GF-D8 (cell line): ENCODE measurements around the gene PDE1C.

Source experiments
- DNase-seq: peaks from one replicate; lab custom pipeline; 2025; lab: John Stamatoyannopoulos, UW

PDE1C gene

GRCh38 chr7:31991406-31991805 is 78.8 kb downstream of the PDE1C start:
- DNase-seq = no peak

- DNase-seq = no peak
Observed at GRCh38 chr7:31986878-31987518, 83.2 kb downstream of the PDE1C start.

GRCh38 chr7:31982962-31983361 is 87.2 kb downstream of the PDE1C start:
- no peak for DNase-seq

- no peak for DNase-seq
Observed at GRCh38 chr7:31981874-31982390, 88.3 kb downstream of the PDE1C start.

GRCh38 chr7:31979690-31980330 is 90.4 kb downstream of the PDE1C start:
- DNase-seq = no peak

- no peak for DNase-seq
Observed at GRCh38 chr7:31975546-31975945, 94.7 kb downstream of the PDE1C start.

GRCh38 chr7:31974351-31974750 is 95.9 kb downstream of the PDE1C start:
- no peak for DNase-seq

GRCh38 chr7:31971049-31971667 is 99.0 kb downstream of the PDE1C start:
- no peak for DNase-seq

GRCh38 chr7:31970501-31970900 is 99.7 kb downstream of the PDE1C start:
- DNase-seq = no peak

- no peak for DNase-seq
Observed at GRCh38 chr7:31963569-31964175, 106.5 kb downstream of the PDE1C start.

- no peak for DNase-seq
Observed at GRCh38 chr7:31962246-31962645, 108.0 kb downstream of the PDE1C start.

- DNase-seq = no peak
Observed at GRCh38 chr7:31958226-31958625, 112.0 kb downstream of the PDE1C start.

- no peak for DNase-seq
Observed at GRCh38 chr7:31957756-31958155, 112.5 kb downstream of the PDE1C start.

GRCh38 chr7:31957090-31957720 is 113.0 kb downstream of the PDE1C start:
- DNase-seq = no peak

- DNase-seq = no peak
Observed at GRCh38 chr7:31955641-31956040, 114.6 kb downstream of the PDE1C start.

- no peak for DNase-seq
Observed at GRCh38 chr7:31955021-31955420, 115.2 kb downstream of the PDE1C start.

GRCh38 chr7:31954500-31954899 is 115.7 kb downstream of the PDE1C start:
- DNase-seq = no peak

- DNase-seq = no peak
Observed at GRCh38 chr7:31953432-31953831, 116.8 kb downstream of the PDE1C start.

GRCh38 chr7:31950091-31950755 is 120.0 kb downstream of the PDE1C start:
- no peak for DNase-seq

GRCh38 chr7:31948029-31948428 is 122.2 kb downstream of the PDE1C start:
- DNase-seq = no peak

- no peak for DNase-seq
Observed at GRCh38 chr7:31940167-31940566, 130.0 kb downstream of the PDE1C start.

GRCh38 chr7:31939076-31939475 is 131.1 kb downstream of the PDE1C start:
- DNase-seq = no peak
